Loucy (cell line): ENCODE data around the gene HPS1.

Experiments used
- CTCF ChIP-seq: fragments of 200-600 bp; sonication (generic); conservative IDR thresholded peaks from 2 replicates; pipeline ENCODE4 v1.5.1; 2014; ENCODE audit warnings: mild to moderate bottlenecking, antibody characterized with exemption, low read length
- EZH2phosphoT487 ChIP-seq: fragments of 200-600 bp; IDR thresholded peaks from 2 replicates; pipeline ENCODE4 v1.6.1; 2018; ENCODE audit warnings: antibody characterized with exemption, mild to moderate bottlenecking, moderate library complexity, borderline replicate concordance

GRCh38 chr10:98438715-98439114 lies 8.0 kb downstream of the HPS1 start:
- no peak for TF ChIP-seq CTCF
- no peak for TF ChIP-seq EZH2phosphoT487
